Common myeloid progenitor, CD34-positive (primary cell): Measurements from ENCODE around the gene SULT1C4.

Experiments
- CTCF ChIA-PET: fragments of 350-600 bp; sonication (Branson Sonifier 250); formaldehyde crosslinking; loops from one replicate; lab custom pipeline; 2021; ENCODE audit warnings: antibody characterized with exemption; lab: Charles Lee
- POLR2A ChIA-PET: fragments of 350-600 bp; sonication (Branson Sonifier 250); formaldehyde crosslinking; loops from one replicate; lab custom pipeline; 2021; ENCODE audit warnings: antibody characterized with exemption; lab: Charles Lee
- DNase-seq, 3 donors: peaks; one replicate each; pipeline versions ENCODE4 v3.0.0 to v3.0.0-alpha.2; 2013
- H3K27ac ChIP-seq, 2 experiments: 1 replicate in 1 of 2; 2 replicates in 1 of 2; pipeline ENCODE4 v1.7.0; 2013; ENCODE audit warnings: inconsistent platforms in 2 of 2, low read length in 2 of 2, mild to moderate bottlenecking in 2 of 2, low read depth in 1 of 2, moderate library complexity in 1 of 2; ENCODE audit not compliant: severe bottlenecking in 2 of 2, insufficient read depth in 1 of 2, poor library complexity in 1 of 2
- H3K27me3 ChIP-seq, 5 experiments: replicated peaks in 2 of 5; 1 replicate in 3 of 5; 2 replicates in 2 of 5; pipeline versions ENCODE4 v1.6.1 to v1.7.0; 2013; ENCODE audit warnings: low read length in 4 of 5, mild to moderate bottlenecking in 2 of 5, moderate library complexity in 2 of 5, inconsistent platforms in 1 of 5; ENCODE audit not compliant: insufficient read depth in 5 of 5, control insufficient read depth in 4 of 5
- H3K36me3 ChIP-seq, 4 experiments: 1 replicate in 2 of 4; 2 replicates in 2 of 4; pipeline versions ENCODE4 v1.6.1 to v1.7.0; 2013; ENCODE audit warnings: low read length in 3 of 4, control low read depth in 1 of 4, mild to moderate bottlenecking in 1 of 4; ENCODE audit not compliant: control insufficient read depth in 4 of 4, insufficient read depth in 4 of 4
- H3K4me1 ChIP-seq, 4 experiments: 1 replicate in 3 of 4; 2 replicates in 1 of 4; pipeline versions ENCODE4 v1.6.1 to v1.7.1; 2013; ENCODE audit warnings: low read length in 3 of 4, mild to moderate bottlenecking in 3 of 4, control low read depth in 1 of 4, inconsistent platforms in 1 of 4, moderate library complexity in 1 of 4; ENCODE audit not compliant: control insufficient read depth in 4 of 4, insufficient read depth in 4 of 4; ENCODE audit errors: control extremely low read depth in 1 of 4
- H3K4me3 ChIP-seq, 7 experiments: 1 replicate in 4 of 7; 2 replicates in 3 of 7; pipeline versions ENCODE4 v1.5.1 to v1.7.0; 2013; ENCODE audit warnings: mild to moderate bottlenecking in 7 of 7, low read length in 6 of 7, moderate library complexity in 6 of 7, inconsistent platforms in 2 of 7, low read depth in 2 of 7, control low read depth in 1 of 7; ENCODE audit not compliant: insufficient read depth in 4 of 7, control insufficient read depth in 1 of 7; ENCODE audit errors: extremely low read depth in 1 of 7
- H3K9me3 ChIP-seq, 5 experiments: 1 replicate in 4 of 5; 2 replicates in 1 of 5; pipeline versions ENCODE4 v1.6.1 to v1.7.1; 2013; ENCODE audit warnings: low read length in 4 of 5, mild to moderate bottlenecking in 2 of 5, inconsistent platforms in 1 of 5, low read depth in 1 of 5, moderate library complexity in 1 of 5; ENCODE audit not compliant: control insufficient read depth in 4 of 5, insufficient read depth in 2 of 5; ENCODE audit errors: control extremely low read depth in 1 of 5
- WGBS: methylation state at CpG from one replicate; pipeline ENCODE4 v1.1.5; 2013; ENCODE audit not compliant: insufficient coverage; 5-methylcytosine and 5-hydroxymethylcytosine counted together

The SULT1C4 gene

GRCh38 chr2:108360776-108361468 lies 16.8 kb upstream of the SULT1C4 start:
- H3K27me3 ChIP-seq: no peaks in the 10 kb centered on the region
- whole genome bisulfite sequencing: no CpG with 5 or more reads among the region's 2 CpGs
- no peak overlapping the region for H3K4me3 ChIP-seq
- ChIA-PET CTCF (interaction anchor here (1.2 kb wide), 1 partner anchor 9 kb away, joined by 3 read pairs; no protein-coding TSS in a partner anchor), POLR2A (no interaction called here)
- no peak overlapping the region for H3K27ac ChIP-seq
- H3K9me3 ChIP-seq: peaks cover 0 to 8% (median 3%) of the 10 kb centered on the region in 5 experiments
- no peaks in the 10 kb centered on the region for H3K36me3 ChIP-seq
- no peak for DNase-seq
- H3K4me1 ChIP-seq: peaks cover 0 to 18% (median 11%) of the 10 kb centered on the region in 4 experiments

GRCh38 chr2:108363024-108363907 lies 14.5 kb upstream of the SULT1C4 start:
- peak; percentile 34 to 87 (median 85) for DNase-seq
- 28% methylated on average over 4 of the region's 6 CpGs for WGBS
- H3K27ac ChIP-seq: peak overlapping the region; percentile 41 to 55
- peaks cover 0 to 18% (median 11%) of the 10 kb centered on the region in 4 experiments for H3K4me1 ChIP-seq
- no peaks in the 10 kb centered on the region for H3K36me3 ChIP-seq
- CTCF ChIA-PET: interaction anchor here (1.2 to 1.4 kb wide), 2 partner anchors 10 to 15 kb away, joined by 3 to 4 read pairs; no protein-coding TSS in a partner anchor
- POLR2A ChIA-PET: no interaction called here
- H3K4me3 ChIP-seq: peak overlapping the region in 2 of 7 experiments; percentile 40 to 42
- H3K9me3 ChIP-seq: peaks cover 0 to 8% (median 3%) of the 10 kb centered on the region in 5 experiments
- H3K27me3 ChIP-seq: no peaks in the 10 kb centered on the region

GRCh38 chr2:108363908-108364225 lies 13.9 kb upstream of the SULT1C4 start:
- peak overlapping the region in 2 of 7 experiments; percentile 40 to 42 for H3K4me3 ChIP-seq
- H3K27ac ChIP-seq: peak overlapping the region; percentile 41 to 55
- peaks cover 0 to 8% (median 3%) of the 10 kb centered on the region in 5 experiments for H3K9me3 ChIP-seq
- H3K4me1 ChIP-seq: peaks cover 0 to 18% (median 11%) of the 10 kb centered on the region in 4 experiments
- CTCF ChIA-PET: interaction anchor here (1.4 kb wide), 1 partner anchor 11 kb away, joined by 3 read pairs; no protein-coding TSS in a partner anchor
- no peaks in the 10 kb centered on the region for H3K27me3 ChIP-seq
- no peak for DNase-seq
- H3K36me3 ChIP-seq: no peaks in the 10 kb centered on the region
- POLR2A ChIA-PET: no interaction called here
- WGBS: 50% methylated on average over 1 of the region's 1 CpG

- no peak overlapping the region for H3K4me3 ChIP-seq
- peaks cover 0 to 8% (median 3%) of the 10 kb centered on the region in 5 experiments for H3K9me3 ChIP-seq
- no peaks in the 10 kb centered on the region for H3K36me3 ChIP-seq
- no peaks in the 10 kb centered on the region for H3K27me3 ChIP-seq
- no peak for DNase-seq
- peaks cover 0 to 18% (median 11%) of the 10 kb centered on the region in 4 experiments for H3K4me1 ChIP-seq
- no peak overlapping the region for H3K27ac ChIP-seq
- ChIA-PET POLR2A (no interaction called here), CTCF (interaction anchor here (1.4 kb wide), 1 partner anchor 12 kb away, joined by 3 read pairs; no protein-coding TSS in a partner anchor)
- WGBS: 92% methylated on average over 5 of the region's 6 CpGs
These were observed 13.0 kb upstream of the SULT1C4 start for GRCh38 chr2:108364676-108365297.

GRCh38 chr2:108365656-108366055 lies 12.1 kb upstream of the SULT1C4 start:
- no peak overlapping the region for H3K4me3 ChIP-seq
- H3K4me1 ChIP-seq: peaks cover 0 to 18% (median 11%) of the 10 kb centered on the region in 4 experiments
- WGBS: no CpG with 5 or more reads among the region's 3 CpGs
- H3K9me3 ChIP-seq: peaks cover 0 to 8% (median 3%) of the 10 kb centered on the region in 5 experiments
- no peaks in the 10 kb centered on the region for H3K36me3 ChIP-seq
- H3K27me3 ChIP-seq: no peaks in the 10 kb centered on the region
- H3K27ac ChIP-seq: no peak overlapping the region
- ChIA-PET CTCF (interaction anchor here (0.9 kb wide), 1 partner anchor 15 kb away, joined by 3 read pairs; no protein-coding TSS in a partner anchor), POLR2A (no interaction called here)
- DNase-seq: no peak

- Histone ChIP-seq H3K4me3 (no peak overlapping the region), H3K27me3 (no peaks in the 10 kb centered on the region), H3K27ac (no peak overlapping the region), H3K4me1 (peaks cover 0 to 18% (median 11%) of the 10 kb centered on the region in 4 experiments), H3K36me3 (no peaks in the 10 kb centered on the region), H3K9me3 (peaks cover 0 to 8% (median 3%) of the 10 kb centered on the region in 5 experiments)
- whole genome bisulfite sequencing: 100% methylated on average over 1 of the region's 1 CpG
- ChIA-PET CTCF (interaction anchor here (0.7 kb wide), 1 partner anchor 174 kb away, joined by 3 read pairs; no protein-coding TSS in a partner anchor), POLR2A (no interaction called here)
- DNase-seq: no peak
These were observed 10.7 kb upstream of the SULT1C4 start for GRCh38 chr2:108367014-108367413.
